Smooth muscle cell (in vitro differentiated cells): ENCODE measurements around the gene VPS37B. TPM values are rescaled to one million over a fixed set of nuclear protein-coding genes. Genes with fewer than 3 reads are reported as not detected.

Experiments used
- DNase-seq: peaks from one replicate; lab custom pipeline; 2025; ENCODE audit not compliant: unreplicated experiment; lab: John Stamatoyannopoulos, UW
- H2AFZ ChIP-seq: fragments of 200-600 bp; sonication (generic); 2 replicates; pipeline ENCODE4 v1.6.0; 2016; ENCODE audit warnings: antibody characterized with exemption, low read depth, mild to moderate bottlenecking
- H3F3A ChIP-seq: fragments of 200-600 bp; sonication (generic); 2 replicates; pipeline ENCODE4 v1.6.0; 2017; ENCODE audit warnings: antibody characterized with exemption, low read depth
- H3K27ac ChIP-seq: fragments of 200-600 bp; sonication (generic); 2 replicates; pipeline ENCODE4 v1.5.1; 2016; ENCODE audit warnings: low read depth, mild to moderate bottlenecking
- H3K27me3 ChIP-seq: fragments of 200-600 bp; sonication (generic); 2 replicates; pipeline ENCODE4 v1.6.1; 2016; ENCODE audit warnings: low read depth, mild to moderate bottlenecking
- H3K36me3 ChIP-seq: fragments of 200-600 bp; sonication (generic); 2 replicates; pipeline ENCODE4 v1.5.1; 2016; ENCODE audit warnings: low read depth
- H3K4me1 ChIP-seq: fragments of 200-600 bp; sonication (generic); 2 replicates; pipeline ENCODE4 v1.5.1; 2016; ENCODE audit warnings: low read depth
- H3K4me2 ChIP-seq: fragments of 200-600 bp; sonication (generic); 2 replicates; pipeline ENCODE4 v1.6.0; 2016; ENCODE audit warnings: mild to moderate bottlenecking
- H3K4me3 ChIP-seq: fragments of 200-600 bp; sonication (generic); 2 replicates; pipeline ENCODE4 v1.5.1; 2016; ENCODE audit warnings: mild to moderate bottlenecking
- H3K79me2 ChIP-seq: fragments of 200-600 bp; sonication (generic); 2 replicates; pipeline ENCODE4 v1.6.0; 2016; ENCODE audit warnings: low read depth, mild to moderate bottlenecking
- H3K9ac ChIP-seq: fragments of 200-600 bp; sonication (generic); 2 replicates; pipeline ENCODE4 v1.6.0; 2016; ENCODE audit warnings: low read depth
- H3K9me3 ChIP-seq: fragments of 200-600 bp; sonication (generic); replicated peaks from 2 replicates; pipeline ENCODE4 v1.5.1; 2016; ENCODE audit warnings: low read depth
- H4K20me1 ChIP-seq: fragments of 200-600 bp; sonication (generic); 2 replicates; pipeline ENCODE4 v1.6.0; 2016; ENCODE audit warnings: low read depth
- CTCF ChIP-seq: fragments of 200-600 bp; sonication (generic); IDR thresholded peaks from 2 replicates; pipeline ENCODE4 v1.5.1; 2017; ENCODE audit warnings: borderline replicate concordance, mild to moderate bottlenecking, antibody characterized with exemption; ENCODE audit not compliant: insufficient read depth, poor library complexity, severe bottlenecking
- WGBS: methylation state at CpG from one replicate; pipeline ENCODE4 v1.1.7; 2016; ENCODE audit warnings: low lambda C conversion rate; 5-methylcytosine and 5-hydroxymethylcytosine counted together
- polyA plus RNA-seq: library from polyadenylated mRNA; unstranded; fragments of >200 nt; fragmentation: Nextera tagmentation; extraction: Ambion mirVana; gene quantifications from 2 replicates; pipeline ENCODE4 v1.2.1, GENCODE V29; 2016
- total RNA-seq: library from RNA; depleted of rRNA; stranded (reverse); fragments of >200 nt; gene quantifications from 2 replicates; pipeline ENCODE4 v1.2.3, GENCODE V29; 2014

The VPS37B gene
- total and polyA plus RNA-seq, 2 experiments from 2014 or later = 20.4 to 25.3 TPM

GRCh38 chr12:122856999-122857671 lies 38.8 kb downstream of the VPS37B start:
- H3K27me3 ChIP-seq = no peaks in the 10 kb centered on the region
- H3K4me1 ChIP-seq = no peaks in the 10 kb centered on the region
- no peak overlapping the region for H3K9ac ChIP-seq
- no peak overlapping the region for H3K4me2 ChIP-seq
- no peaks in the 10 kb centered on the region for H3K36me3 ChIP-seq
- no peak overlapping the region for H3K27ac ChIP-seq
- H3F3A ChIP-seq = no peaks in the 10 kb centered on the region
- H3K9me3 ChIP-seq = no peaks in the 10 kb centered on the region
- H2AFZ ChIP-seq = no peak overlapping the region
- H3K4me3 ChIP-seq = no peak overlapping the region
- WGBS = 87% methylated on average over 24 of the region's 24 CpGs
- no peaks in the 10 kb centered on the region for H4K20me1 ChIP-seq
- TF ChIP-seq CTCF = no peak
- DNase-seq = no peak
- no peaks in the 10 kb centered on the region for H3K79me2 ChIP-seq

- 95% methylated on average over 40 of the region's 40 CpGs for whole genome bisulfite sequencing
- DNase-seq = no peak
- Histone ChIP-seq H3F3A (no peaks in the 10 kb centered on the region), H3K4me1 (no peaks in the 10 kb centered on the region), H3K4me3 (no peak overlapping the region), H3K36me3 (no peaks in the 10 kb centered on the region), H3K9ac (no peak overlapping the region), H3K79me2 (no peaks in the 10 kb centered on the region), H4K20me1 (no peaks in the 10 kb centered on the region), H3K9me3 (no peaks in the 10 kb centered on the region), H3K27me3 (no peaks in the 10 kb centered on the region), H3K4me2 (no peak overlapping the region), H3K27ac (no peak overlapping the region), H2AFZ (no peak overlapping the region)
- TF ChIP-seq CTCF = no peak
Measured at GRCh38 chr12:122855928-122856831, 39.7 kb downstream of the VPS37B start.

- Histone ChIP-seq H3F3A (no peaks in the 10 kb centered on the region), H3K4me3 (no peak overlapping the region), H3K9ac (no peak overlapping the region), H3K27me3 (no peaks in the 10 kb centered on the region), H3K27ac (no peak overlapping the region), H3K79me2 (no peaks in the 10 kb centered on the region), H3K36me3 (no peaks in the 10 kb centered on the region), H2AFZ (no peak overlapping the region), H3K9me3 (no peaks in the 10 kb centered on the region), H3K4me2 (no peak overlapping the region), H3K4me1 (no peaks in the 10 kb centered on the region), H4K20me1 (no peaks in the 10 kb centered on the region)
- 95% methylated on average over 24 of the region's 24 CpGs for WGBS
- no peak for DNase-seq
- no peak for TF ChIP-seq CTCF
Measured at GRCh38 chr12:122855071-122855829, 40.7 kb downstream of the VPS37B start.
